Heart left ventricle (tissue), 16 donors: ENCODE data around the gene CFAP299. TPM values are rescaled to one million over a fixed set of nuclear protein-coding genes. Genes with fewer than 3 reads are reported as not detected.

ENCODE experiments used
- ATAC-seq, 4 donors: fragments of 200-7000 bp; cut with Tn5 transposase; one replicate each; pipeline ENCODE4 v1.9.1; 2020 to 2022; ENCODE audit warnings: moderate library complexity in 4 of 4, mild to moderate bottlenecking in 3 of 4, moderate number of reproducible peaks in 1 of 4
- DNase-seq, 5 donors: peaks; one replicate each; pipeline ENCODE4 v3.0.0-alpha.2; 2020
- H3K27ac ChIP-seq, 12 donors: fragments of 200-600 bp; sonication (generic) in 4 of 12; one replicate each; pipeline versions ENCODE4 v1.5.0 to v1.8.0; 2016 to 2022; ENCODE audit warnings: mild to moderate bottlenecking in 2 of 12
- H3K27me3 ChIP-seq, 9 donors: fragments of 200-600 bp; sonication (generic) in 2 of 9; one replicate each; pipeline versions ENCODE4 v1.5.1 to v1.8.0; 2016 to 2022; ENCODE audit warnings: mild to moderate bottlenecking in 3 of 9
- H3K36me3 ChIP-seq, 9 donors: fragments of 200-600 bp; sonication (generic) in 2 of 9; one replicate each; pipeline versions ENCODE4 v1.5.0 to v1.8.0; 2018 to 2022; ENCODE audit warnings: mild to moderate bottlenecking in 2 of 9
- H3K4me1 ChIP-seq, 12 donors: fragments of 200-600 bp; sonication (generic) in 4 of 12; one replicate each; pipeline versions ENCODE4 v1.5.0 to v1.8.0; 2016 to 2022; ENCODE audit warnings: mild to moderate bottlenecking in 3 of 12
- H3K4me3 ChIP-seq, 12 donors: fragments of 200-600 bp; sonication (generic) in 4 of 12; one replicate each; pipeline versions ENCODE4 v1.5.0 to v1.8.0; 2017 to 2022; ENCODE audit warnings: mild to moderate bottlenecking in 9 of 12, moderate library complexity in 4 of 12
- H3K9me3 ChIP-seq, 12 donors: fragments of 200-600 bp; sonication (generic) in 4 of 12; one replicate each; pipeline versions ENCODE4 v1.5.0 to v1.8.0; 2016 to 2022; ENCODE audit warnings: mild to moderate bottlenecking in 1 of 12
- POLR2A ChIP-seq, 2 donors: fragments of 450-650 bp; IDR thresholded peaks; one replicate each; pipeline ENCODE4 v1.6.1; 2017; ENCODE audit warnings: antibody characterized with exemption in 2 of 2, mild to moderate bottlenecking in 2 of 2, moderate library complexity in 2 of 2
- WGBS, 4 donors: extraction: QIAGEN DNeasy Blood & Tissue Kit in 2 of 4; methylation state at CpG; one replicate each; pipeline versions ENCODE4 v1.1.5 to v1.1.7; 2013 to 2018; 5-methylcytosine and 5-hydroxymethylcytosine counted together
- intact Hi-C, 10 donors: fragments of 100-400 bp; cut with DNase I; formaldehyde crosslinking; loops; one replicate each; pipeline versions ENCODE4 v1.11.1 to v1.14.2; 2022
- polyA plus RNA-seq, 2 donors: library from polyadenylated mRNA; stranded (reverse); fragments of 200-250 nt; gene quantifications; one replicate each; pipeline ENCODE4 v1.2.3, GENCODE V29; 2013
- total RNA-seq, 9 donors: library from RNA; depleted of rRNA in 2 of 9; stranded (reverse); fragments of >200 nt in 2 of 9; fragmentation: NEBNext Ultra II Directional in 3 of 9; extraction: Animal tissue kit (Norgen Biotek cat#: 25700) in 3 of 9; gene quantifications; one replicate each; pipeline versions ENCODE4 v1.1.0 to v1.2.4, GENCODE V29; 2016 to 2023
- TF ChIP-seq, protein P1 (sequence below), 12 donors: fragments of 200-600 bp; sonication (generic) in 4 of 12; IDR thresholded peaks; one replicate each; pipeline versions ENCODE4 v1.5.0 to v1.8.0; 2018 to 2022; ENCODE audit warnings: antibody characterized with exemption in 12 of 12, mild to moderate bottlenecking in 5 of 12
- donor health status: ischemic (EF 13 %, LVEDD 7.1; RV severe dilation, severe dysfunction).
- donor health status: healthy with polysubstance abuse.
- donor health status: DM: no; HTN: yes; CAD: no.
- donor health status: DM: no; HTN: no; CAD: no.
- donor health status: ischemic (EF 25% LVEDD 6.9; RV normal size, moderate dysfunction).
- donor health status: ischemic (EF 25% LVEDD 5.7; RV mildly dilated, moderate dysfunction).
- donor health status: healthy.
- donor health status: DM: yes; HTN: yes; CAD: no.
- donor health status: ischemic (EF 35%, LVEDD 5.7; RV mildly dilated, moderate dysfunction).
- donor health status: nonischemic (EF 11% LVEDD 7.7; RV severe dilation, severe dysfunction).
- donor health status: DM: yes; HTN: yes; CAD: no.
- donor health status: PGD.
- donor health status: ischemic (EF 29% LVEDD 5.4; RV normal size, mild dysfunction).
- donor health status: nonischemic (EF 23%, LVEDD 6.1; RV moderate dilation, normal function).

The CFAP299 gene
- total and polyA plus RNA-seq, 11 donors = 0.25 TPM; not detected in 10

GRCh38 chr4:80374180-80374579 is 38.6 kb downstream of the CFAP299 start:
- DNase-seq (no peak), ATAC-seq (no peak)
- Histone ChIP-seq H3K9me3 (peaks cover 0 to 10% (median 0%) of the 10 kb centered on the region in 12 donors), H3K4me1 (no peaks in the 10 kb centered on the region), H3K4me3 (no peak overlapping the region), H3K27me3 (no peaks in the 10 kb centered on the region), H3K36me3 (no peaks in the 10 kb centered on the region), H3K27ac (no peak overlapping the region)
- intact Hi-C loops = no loop called here
- TF ChIP-seq, protein P1, sequence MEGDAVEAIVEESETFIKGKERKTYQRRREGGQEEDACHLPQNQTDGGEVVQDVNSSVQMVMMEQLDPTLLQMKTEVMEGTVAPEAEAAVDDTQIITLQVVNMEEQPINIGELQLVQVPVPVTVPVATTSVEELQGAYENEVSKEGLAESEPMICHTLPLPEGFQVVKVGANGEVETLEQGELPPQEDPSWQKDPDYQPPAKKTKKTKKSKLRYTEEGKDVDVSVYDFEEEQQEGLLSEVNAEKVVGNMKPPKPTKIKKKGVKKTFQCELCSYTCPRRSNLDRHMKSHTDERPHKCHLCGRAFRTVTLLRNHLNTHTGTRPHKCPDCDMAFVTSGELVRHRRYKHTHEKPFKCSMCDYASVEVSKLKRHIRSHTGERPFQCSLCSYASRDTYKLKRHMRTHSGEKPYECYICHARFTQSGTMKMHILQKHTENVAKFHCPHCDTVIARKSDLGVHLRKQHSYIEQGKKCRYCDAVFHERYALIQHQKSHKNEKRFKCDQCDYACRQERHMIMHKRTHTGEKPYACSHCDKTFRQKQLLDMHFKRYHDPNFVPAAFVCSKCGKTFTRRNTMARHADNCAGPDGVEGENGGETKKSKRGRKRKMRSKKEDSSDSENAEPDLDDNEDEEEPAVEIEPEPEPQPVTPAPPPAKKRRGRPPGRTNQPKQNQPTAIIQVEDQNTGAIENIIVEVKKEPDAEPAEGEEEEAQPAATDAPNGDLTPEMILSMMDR (IDR thresholded peaks at IDR 0.05) = no peak
- no peak for TF ChIP-seq POLR2A (IDR thresholded peaks at IDR 0.05)

DNA sequence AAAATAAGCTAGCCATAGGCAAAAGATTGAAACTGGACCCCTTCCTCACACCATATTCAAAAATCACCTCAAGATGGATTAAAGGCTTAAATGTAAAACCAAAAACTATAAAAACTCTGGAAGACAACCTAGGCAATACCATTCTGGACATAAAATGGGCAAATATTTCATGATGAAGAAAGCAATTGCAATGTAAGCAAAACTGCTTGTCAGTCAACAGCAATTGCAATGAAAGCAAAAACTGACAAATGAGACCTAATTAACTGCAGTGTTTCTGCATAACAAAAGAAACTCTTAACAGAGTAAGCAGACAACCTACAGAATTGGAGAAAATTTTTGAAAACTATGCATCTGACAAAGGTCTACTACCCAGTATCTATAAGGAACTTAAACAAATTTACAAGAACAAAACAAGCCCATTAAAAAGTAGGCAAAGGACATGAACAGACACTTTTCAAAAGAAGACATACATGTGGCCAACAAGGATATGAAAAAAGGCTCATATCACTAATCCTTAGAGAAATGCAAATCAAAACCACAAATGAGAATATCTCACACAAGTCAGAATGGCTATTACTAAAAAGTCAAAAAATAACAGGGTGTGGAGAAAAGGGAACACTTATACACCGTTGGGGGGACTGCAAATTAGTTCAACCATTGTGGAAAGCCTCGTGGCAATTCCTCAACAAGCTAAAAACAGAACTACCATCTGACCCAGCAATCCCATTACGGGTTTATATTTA is 46.7 kb downstream of the CFAP299 start:
- H3K4me1 ChIP-seq = no peaks in the 10 kb centered on the region
- no peak overlapping the region for H3K27ac ChIP-seq
- 59 to 71% (median 67%) methylated on average over 3 of the region's 3 CpGs for WGBS, 4 donors
- H3K27me3 ChIP-seq = no peaks in the 10 kb centered on the region
- no peak for TF ChIP-seq POLR2A (IDR thresholded peaks at IDR 0.05)
- TF ChIP-seq, protein P1 (IDR thresholded peaks at IDR 0.05) = no peak
- H3K9me3 ChIP-seq = peaks cover 0 to 5% (median 0%) of the 10 kb centered on the region in 12 donors
- H3K4me3 ChIP-seq = no peak overlapping the region
- intact Hi-C loops = no loop called here
- no peaks in the 10 kb centered on the region for H3K36me3 ChIP-seq
- ATAC-seq (no peak), DNase-seq (no peak)

GRCh38 chr4:80385397-80386280 is 50.1 kb downstream of the CFAP299 start:
- no peak for TF ChIP-seq POLR2A (IDR thresholded peaks at IDR 0.05)
- TF ChIP-seq, protein P1 (IDR thresholded peaks at IDR 0.05) = no peak
- Histone ChIP-seq H3K4me1 (no peaks in the 10 kb centered on the region), H3K4me3 (no peak overlapping the region), H3K36me3 (no peaks in the 10 kb centered on the region), H3K9me3 (peaks cover 0 to 5% (median 0%) of the 10 kb centered on the region in 12 donors), H3K27ac (no peak overlapping the region), H3K27me3 (no peaks in the 10 kb centered on the region)
- DNase-seq (no peak), ATAC-seq (no peak)
- intact Hi-C loops = no loop called here
- WGBS, 4 donors = 88 to 93% (median 91%) methylated on average over 13 to 25 of the region's 25 CpGs

DNA sequence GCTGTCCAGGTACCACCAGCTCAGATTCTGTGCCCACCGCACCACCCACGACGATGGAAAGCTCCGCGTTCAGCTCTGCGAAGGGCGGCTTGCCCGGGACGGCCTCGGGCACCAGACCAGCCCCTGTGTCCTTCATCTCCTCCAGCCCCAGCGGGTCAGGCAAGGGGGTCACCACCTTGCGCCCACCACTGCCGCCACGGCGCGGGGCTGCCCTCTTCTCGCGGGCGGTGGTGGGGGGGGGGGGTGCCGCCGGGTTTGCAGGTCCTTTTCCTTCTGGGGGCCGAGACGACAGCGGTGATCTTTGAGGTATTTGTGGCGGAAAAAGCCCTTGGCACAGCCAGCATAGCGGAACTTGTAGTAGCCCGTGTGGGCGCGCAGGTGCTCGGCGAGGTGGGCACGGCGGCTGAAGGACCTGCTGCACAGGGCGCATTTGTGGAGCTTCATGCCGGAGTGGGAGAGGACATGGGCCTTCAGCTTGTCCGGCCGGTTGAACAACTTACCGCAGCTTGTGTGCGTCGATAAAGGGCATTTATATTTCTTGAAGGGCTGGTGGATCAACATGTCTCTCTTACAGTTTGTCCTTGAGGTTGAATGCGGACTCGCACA is 50.9 kb downstream of the CFAP299 start:
- no peaks in the 10 kb centered on the region for H3K36me3 ChIP-seq
- 96 to 98% (median 97%) methylated on average over 29 to 42 of the region's 42 CpGs for WGBS, 4 donors
- no peaks in the 10 kb centered on the region for H3K4me1 ChIP-seq
- DNase-seq (no peak), ATAC-seq (no peak)
- TF ChIP-seq, protein P1 (IDR thresholded peaks at IDR 0.05) = no peak
- no peak for TF ChIP-seq POLR2A (IDR thresholded peaks at IDR 0.05)
- no peak overlapping the region for H3K4me3 ChIP-seq
- intact Hi-C loops = no loop called here
- H3K27ac ChIP-seq = no peak overlapping the region
- no peaks in the 10 kb centered on the region for H3K27me3 ChIP-seq
- H3K9me3 ChIP-seq = peaks cover 0 to 5% (median 0%) of the 10 kb centered on the region in 12 donors
